Midbrain (tissue), 1 donor: Measurements from ENCODE around the gene CST11.

Experiments
- DNase-seq: peaks from one replicate; lab custom pipeline; 2025; lab: John Stamatoyannopoulos, UW

Gene CST11

GRCh38 chr20:23419995-23420901 lies 32.4 kb downstream of the CST11 start:
- DNase-seq, result peak; percentile 48

GRCh38 chr20:23419657-23419994 lies 33.0 kb downstream of the CST11 start:
- no peak for DNase-seq

GRCh38 chr20:23417861-23418260 lies 34.8 kb downstream of the CST11 start:
- DNase-seq, result no peak

GRCh38 chr20:23415959-23416583 lies 36.6 kb downstream of the CST11 start:
- no peak for DNase-seq

- no peak for DNase-seq
Observed at GRCh38 chr20:23415555-23415954, 37.1 kb downstream of the CST11 start.

- DNase-seq, result no peak
Observed at GRCh38 chr20:23414526-23415188, 38.0 kb downstream of the CST11 start.

- no peak for DNase-seq
Observed at GRCh38 chr20:23413862-23414422, 38.7 kb downstream of the CST11 start.

- DNase-seq, result no peak
Observed at GRCh38 chr20:23412026-23412425, 40.6 kb downstream of the CST11 start.

- DNase-seq, result no peak
Observed at GRCh38 chr20:23410916-23411695, 41.6 kb downstream of the CST11 start.

- no peak for DNase-seq
Observed at GRCh38 chr20:23409800-23410199, 42.9 kb downstream of the CST11 start.

GRCh38 chr20:23408957-23409356 lies 43.7 kb downstream of the CST11 start:
- DNase-seq, result no peak

- no peak for DNase-seq
Observed at GRCh38 chr20:23407781-23408464, 44.8 kb downstream of the CST11 start.

- DNase-seq, result no peak
Observed at GRCh38 chr20:23406880-23407279, 45.8 kb downstream of the CST11 start.

- no peak for DNase-seq
Observed at GRCh38 chr20:23404196-23404595, 48.5 kb downstream of the CST11 start.

GRCh38 chr20:23403751-23404150 lies 48.9 kb downstream of the CST11 start:
- no peak for DNase-seq

GRCh38 chr20:23401051-23401450 lies 51.6 kb downstream of the CST11 start:
- no peak for DNase-seq
